ENCODE results near the gene PTPRU.
"Not testable (repeated sequence)": the region's sequence is repeated elsewhere in the genome, so short reads cannot be mapped to it uniquely, and the experiment has no call there.

PTPRU gene

DNA sequence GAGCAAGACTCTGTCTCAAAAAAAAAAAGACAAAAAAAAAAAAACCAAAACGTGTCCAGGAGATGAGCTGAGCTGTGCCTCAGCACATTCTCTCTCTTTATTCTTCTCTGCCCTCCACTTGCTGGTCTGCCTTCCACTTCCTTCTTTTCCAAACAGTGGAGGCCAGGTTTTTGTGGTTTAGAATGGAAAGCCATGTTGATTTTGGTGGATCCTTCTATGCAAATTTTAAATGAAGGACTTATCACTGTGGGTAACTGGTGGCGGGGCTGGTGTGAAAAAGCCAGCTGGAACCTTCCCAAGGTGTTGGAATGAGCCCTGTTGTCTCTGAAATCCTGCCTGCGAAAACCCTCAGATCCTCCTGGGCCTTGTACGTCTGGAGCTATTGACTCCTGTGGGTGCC is 61.9 kb downstream of the PTPRU start:
- DNase-seq, result no peak

DNA sequence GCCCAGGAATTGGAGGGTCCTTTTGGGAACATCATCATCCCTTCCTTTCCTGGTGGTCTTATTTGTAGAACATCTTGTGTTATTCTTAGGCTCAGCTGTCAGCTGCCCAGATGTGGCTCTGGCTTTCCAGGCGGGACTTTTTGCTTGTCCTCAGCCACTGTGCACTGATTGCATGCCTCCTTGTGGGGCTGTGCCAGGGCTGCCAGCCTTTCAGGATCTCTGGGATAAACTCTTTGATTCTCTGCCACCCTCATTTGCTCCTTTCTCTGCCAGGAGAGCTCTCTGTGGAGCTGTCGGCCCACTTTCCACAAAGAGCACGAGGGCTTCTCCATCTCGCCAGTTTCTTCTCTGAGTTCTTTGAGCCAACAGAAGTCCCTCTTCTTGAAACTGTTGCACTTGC is 63.1 kb downstream of the PTPRU start:
- no peak for DNase-seq

DNA sequence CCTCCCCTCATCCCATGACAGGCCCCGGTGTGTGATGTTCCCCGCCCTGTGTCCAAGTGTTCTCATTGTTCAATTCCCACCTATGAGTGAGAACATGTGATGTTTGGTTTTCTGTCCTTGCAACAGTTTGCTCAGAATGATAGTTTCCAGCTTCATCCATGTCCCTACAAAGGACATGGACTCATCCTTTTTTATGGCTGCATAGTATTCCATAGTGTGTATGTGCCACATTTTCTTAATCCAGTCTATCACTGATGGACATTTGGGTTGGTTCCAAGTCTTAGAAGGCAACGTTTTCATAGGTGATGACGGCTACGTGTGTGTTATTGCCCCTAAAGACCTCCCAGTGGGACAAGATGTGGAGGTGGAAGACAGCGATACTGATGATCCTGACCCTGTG is 65.4 kb downstream of the PTPRU start:
- DNase-seq, result not testable (repeated sequence)

DNA sequence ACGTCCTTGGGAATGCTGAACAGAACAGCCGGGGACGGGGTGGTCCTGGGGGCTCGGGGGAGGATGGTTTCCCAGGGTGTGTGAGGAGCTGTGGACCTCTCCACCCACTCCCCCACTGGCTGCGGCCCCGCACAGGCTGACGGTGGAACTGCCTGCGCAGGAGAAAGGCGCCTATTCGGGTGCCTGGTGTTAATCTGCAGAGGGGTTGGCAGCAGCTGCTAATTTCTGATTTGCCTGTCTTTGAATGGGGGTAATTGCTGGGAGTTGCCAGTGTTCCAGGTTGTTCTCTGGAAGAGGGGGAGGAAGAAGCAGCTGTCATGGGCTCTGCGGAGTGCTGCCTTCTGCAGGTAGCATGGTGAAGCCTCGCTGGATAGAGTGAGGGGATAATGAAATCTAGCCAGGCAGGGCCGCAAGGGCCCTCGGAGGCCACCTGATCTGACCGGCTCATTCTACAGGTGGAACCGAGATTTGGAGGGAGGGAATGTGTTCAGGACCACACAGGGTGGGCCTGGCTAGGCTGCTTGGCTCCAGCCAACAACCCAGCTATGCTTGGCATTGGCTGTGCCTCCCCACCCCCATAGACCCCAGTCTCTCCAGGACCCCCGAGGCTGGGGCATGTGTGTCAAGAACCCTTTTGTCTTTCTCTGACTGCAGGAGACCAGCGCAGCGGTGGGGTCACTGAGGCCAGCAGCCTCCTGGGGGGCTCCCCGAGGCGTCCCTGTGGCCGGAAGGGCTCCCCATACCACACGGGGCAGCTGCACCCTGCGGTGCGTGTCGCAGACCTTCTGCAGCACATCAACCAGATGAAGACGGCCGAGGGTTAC is 67.1 kb downstream of the PTPRU start:
- no peak for DNase-seq

DNA sequence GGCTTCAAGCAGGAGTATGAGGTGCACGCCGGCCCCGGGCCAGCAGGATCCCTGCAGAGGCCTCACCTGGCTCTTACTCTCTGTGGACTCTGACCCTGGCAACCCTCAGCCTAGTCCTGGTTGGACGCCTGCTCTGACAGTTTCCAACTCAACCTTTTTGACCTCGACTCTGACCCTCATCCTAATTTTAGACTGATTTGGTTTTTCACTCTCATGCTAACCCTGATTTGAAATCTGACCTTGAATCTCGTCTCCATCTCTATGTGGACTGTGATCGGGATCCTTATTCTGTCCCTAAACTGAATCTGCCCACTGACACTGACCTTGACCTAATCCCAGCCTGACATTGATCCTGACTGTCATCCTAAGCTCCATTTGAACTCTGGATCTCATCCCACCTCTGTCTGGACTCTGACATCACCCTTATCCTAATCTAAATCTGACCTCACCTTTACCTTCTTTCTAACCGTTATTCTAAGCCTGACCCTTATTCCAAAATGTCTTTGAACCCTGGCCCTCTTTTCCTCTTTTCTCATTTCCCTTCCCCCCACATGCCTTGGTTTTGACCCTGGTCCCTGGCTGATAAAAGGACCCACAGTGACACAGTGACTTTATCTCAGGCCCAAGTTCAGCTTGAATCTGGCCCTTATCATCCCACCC is 67.8 kb downstream of the PTPRU start:
- DNase-seq, result no peak

DNA sequence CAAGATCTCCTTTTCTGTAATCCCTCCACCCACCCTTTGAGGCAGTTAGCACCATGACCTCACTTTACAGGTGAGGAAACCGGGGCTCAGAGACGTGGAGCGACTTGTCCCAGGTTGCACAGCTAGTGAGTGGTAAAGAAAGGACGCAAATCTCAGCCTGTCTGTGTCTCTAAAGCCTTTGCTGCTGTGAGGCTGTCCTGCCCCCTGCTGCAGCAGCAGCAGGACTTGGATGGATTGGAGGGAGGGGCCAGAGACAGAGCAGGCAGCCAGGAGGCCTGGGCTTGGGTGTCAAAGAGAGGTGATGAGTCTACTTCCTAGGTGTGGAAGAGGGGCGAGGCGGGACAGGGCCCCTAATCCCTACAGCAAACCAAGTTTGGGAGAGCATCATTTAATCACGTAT is 69.6 kb downstream of the PTPRU start:
- no peak for DNase-seq

DNA sequence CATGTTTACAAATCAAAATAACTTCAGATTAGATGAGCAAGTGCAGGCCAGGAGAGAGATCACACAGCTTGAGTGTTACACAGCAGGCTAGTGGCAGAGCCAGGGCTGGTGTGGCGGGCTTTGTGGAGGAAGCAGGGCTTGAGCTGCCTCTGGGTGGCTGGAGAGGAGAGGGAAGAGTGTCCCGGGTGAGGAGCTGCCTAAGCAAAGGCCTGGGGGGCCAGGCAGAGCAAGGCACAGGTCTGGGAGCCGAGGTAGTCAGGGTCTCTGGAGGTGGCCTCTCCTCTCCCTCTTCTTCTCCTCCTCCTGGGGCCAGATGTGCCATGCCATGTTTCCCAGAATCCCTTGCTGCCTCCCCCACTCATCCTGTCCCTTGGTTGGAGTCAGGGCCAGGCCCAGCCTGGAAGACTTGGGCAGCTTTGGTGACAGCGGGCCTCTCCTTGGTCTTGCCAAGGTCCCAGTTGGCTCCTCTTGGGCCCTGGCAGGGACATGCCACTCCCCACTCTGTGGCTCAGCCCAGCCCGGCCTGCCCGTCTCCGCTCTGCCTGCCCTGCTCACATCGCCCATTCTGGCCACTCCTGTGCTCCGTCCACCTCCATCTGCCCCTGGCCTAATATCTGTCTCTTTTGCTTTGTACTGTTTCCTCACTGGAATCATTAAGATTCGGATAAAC is 70.3 kb downstream of the PTPRU start:
- DNase-seq, result no peak

DNA sequence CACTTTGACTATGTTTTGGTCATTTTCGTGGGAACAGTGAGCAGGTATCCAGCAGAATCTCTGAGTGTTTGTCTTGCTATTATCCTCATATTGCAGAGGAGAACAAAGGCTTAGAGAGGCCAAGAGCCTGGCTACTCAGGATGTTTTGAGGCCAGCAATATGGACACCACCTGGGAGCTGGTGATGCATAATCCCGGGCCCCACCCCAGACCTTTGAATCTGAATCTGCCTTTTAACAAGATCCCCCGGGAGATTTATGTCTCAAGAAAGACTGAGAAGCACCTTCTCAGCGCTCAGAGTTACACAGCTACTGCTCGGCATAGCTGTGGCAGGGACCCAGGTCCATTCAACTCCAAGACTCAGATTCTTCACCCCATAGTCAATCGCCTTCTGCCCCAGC is 72.8 kb downstream of the PTPRU start:
- DNase-seq, result no peak

DNA sequence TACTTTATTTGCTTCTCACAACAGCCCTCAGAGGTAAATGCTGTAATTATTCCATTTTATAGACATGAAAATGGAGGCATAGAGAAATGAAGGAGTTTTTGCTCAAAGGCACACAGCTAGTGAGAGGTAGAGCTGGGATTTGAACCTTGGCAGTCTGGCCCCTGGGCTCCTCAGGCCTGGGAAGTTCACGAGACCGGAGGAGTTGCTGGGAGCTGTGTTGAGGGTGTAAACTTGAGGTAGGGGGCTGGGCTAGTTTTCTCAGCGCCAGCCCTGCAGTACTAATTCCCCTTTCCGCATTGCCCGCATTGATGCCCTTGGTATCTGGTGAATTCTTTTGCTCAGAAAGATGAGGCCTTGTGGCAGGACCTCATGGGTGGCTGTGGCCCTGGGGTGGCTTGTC is 73.3 kb downstream of the PTPRU start:
- no peak for DNase-seq

DNA sequence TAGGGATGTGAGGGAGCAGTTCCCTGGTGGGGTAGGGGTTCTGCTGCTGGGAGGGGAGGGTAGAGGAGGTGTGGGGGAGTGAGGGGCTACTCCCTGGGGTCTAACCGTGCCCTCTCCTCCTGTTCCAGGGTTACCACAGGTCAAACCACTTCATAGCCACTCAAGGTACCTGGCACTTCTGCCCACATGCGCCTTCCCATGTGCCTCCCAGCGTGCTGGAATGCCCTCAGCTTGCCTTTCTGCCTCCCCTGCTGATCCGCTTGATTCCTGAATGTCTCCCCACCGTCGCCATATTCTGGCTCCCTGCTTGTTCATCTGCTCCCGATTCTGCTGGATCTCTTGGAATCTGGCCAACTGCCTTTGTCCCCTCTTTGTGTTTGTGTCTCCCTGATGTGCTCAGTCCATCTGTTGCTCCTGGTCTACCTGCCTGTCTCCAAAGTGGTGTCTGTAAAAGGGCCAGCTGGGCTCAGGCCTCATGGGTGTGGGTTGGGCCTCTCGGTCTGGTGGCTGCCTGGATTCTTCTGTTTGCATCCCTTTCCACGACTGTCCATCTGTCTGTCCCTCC is 74.4 kb downstream of the PTPRU start:
- no peak for DNase-seq

DNA sequence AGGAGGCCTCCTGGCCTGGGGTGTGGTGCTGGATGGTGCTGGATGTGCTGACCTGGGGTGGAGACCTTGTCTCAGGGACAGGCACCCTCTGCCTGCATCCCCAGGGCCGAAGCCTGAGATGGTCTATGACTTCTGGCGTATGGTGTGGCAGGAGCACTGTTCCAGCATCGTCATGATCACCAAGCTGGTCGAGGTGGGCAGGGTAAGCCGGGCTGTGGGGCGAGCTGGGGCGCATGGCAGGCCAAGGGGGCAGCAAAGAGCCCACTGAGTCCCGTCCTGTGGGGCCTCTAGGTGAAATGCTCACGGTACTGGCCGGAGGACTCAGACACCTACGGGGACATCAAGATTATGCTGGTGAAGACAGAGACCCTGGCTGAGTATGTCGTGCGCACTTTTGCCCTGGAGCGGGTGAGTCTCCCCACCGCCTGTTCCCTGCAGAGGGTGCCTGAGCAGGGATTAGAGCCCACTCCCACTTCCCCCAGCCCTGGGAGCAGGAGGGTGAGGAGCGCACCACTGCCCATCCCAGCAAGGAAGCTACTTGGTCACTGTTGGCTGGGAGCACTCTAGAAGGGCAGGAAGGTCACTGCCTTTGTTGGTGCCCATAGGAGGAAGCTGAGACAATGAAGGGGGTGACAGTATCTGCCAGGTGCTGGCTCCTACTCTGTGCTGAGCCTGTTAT is 75.2 kb downstream of the PTPRU start:
- no peak for DNase-seq

DNA sequence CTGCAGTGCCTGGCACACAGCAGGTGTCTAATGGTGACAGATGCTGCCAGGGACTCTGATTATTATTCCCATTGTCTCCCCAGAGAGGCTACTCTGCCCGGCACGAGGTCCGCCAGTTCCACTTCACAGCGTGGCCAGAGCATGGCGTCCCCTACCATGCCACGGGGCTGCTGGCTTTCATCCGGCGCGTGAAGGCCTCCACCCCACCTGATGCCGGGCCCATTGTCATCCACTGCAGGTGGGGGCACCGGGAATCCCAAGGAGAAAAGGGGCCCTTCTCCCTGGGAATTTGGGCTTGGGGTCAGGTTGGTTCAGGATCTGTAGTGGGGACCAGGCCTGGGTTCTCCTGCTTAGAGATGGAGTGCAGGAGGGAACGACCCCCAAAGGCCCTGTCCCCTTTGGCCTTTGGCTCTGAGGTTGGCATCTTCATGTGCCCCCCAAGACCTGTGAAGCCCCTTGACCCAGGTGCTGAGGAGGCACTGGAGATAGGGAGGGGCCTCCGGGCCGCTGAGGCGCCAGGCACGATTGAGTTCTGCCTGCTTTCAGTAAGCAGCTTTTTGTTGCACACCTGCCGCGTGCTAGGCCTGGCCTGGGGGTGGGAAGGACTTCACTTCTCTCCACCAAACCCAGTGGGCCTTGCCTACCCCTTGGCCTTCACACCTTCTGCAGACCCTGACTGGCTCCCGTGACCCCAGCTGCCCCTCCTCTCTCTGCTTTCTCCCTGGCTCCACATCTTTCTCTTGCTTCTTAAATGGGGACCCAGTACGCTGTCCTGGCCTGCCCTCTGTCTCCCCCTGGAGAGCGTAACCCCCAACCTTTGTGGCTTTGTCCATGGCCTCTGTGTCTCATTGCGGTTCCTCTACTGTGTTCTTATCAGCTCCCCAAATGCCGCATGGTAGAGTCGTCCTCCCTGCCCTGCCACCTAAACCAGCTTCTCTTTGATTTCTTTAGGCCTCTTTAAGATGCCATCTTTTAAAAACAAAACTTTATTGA is 76.4 kb downstream of the PTPRU start:
- no peak for DNase-seq

DNA sequence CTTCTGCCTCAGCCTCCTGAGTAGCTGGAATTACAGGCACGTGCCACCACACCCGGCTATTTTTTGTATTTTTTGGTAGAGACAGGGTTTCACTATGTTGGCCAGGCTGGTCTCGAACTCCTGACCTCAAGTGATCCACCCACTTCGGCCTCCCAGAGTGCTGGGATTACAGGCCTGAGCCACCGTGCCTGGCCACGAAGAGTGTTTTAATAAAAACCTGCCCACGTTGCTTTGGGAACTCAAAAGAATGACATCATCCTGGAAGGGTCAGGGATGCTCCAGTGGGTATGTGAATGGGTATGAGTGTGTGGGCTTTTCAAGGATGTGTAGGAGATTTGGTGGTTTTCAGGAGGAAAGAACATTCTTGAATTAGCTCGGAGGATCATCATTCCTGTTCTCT is 78.4 kb downstream of the PTPRU start:
- DNase-seq, result not testable (repeated sequence)

DNA sequence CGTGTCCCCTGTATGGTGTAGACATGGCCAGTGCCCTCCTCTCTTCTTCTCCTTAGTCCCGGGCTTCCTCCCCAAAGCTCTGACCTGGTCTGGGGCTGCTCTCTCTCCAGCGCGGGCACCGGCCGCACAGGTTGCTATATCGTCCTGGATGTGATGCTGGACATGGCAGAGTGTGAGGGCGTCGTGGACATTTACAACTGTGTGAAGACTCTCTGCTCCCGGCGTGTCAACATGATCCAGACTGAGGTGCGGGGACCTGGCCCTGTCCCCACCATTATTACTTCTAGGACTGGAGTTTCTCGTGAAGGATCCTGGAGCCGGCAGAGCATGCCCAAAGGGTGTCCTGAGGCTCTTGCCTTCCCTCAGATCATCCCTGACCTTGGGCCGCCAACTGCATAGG is 78.9 kb downstream of the PTPRU start:
- DNase-seq, result no peak

DNA sequence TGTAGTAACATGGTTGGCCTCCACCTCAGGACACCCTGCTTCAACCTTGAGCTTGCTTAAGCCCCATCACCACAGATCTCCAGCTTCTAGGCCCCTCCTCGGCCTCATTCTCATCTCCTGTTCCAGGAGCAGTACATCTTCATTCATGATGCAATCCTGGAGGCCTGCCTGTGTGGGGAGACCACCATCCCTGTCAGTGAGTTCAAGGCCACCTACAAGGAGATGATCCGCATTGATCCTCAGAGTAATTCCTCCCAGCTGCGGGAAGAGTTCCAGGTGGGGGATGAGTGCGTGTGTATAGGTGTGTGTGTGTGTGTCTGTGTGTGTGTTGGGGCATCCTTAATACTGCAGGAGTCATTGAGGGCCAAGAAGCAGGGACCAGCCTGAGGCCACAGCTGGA is 79.6 kb downstream of the PTPRU start:
- DNase-seq, result no peak

DNA sequence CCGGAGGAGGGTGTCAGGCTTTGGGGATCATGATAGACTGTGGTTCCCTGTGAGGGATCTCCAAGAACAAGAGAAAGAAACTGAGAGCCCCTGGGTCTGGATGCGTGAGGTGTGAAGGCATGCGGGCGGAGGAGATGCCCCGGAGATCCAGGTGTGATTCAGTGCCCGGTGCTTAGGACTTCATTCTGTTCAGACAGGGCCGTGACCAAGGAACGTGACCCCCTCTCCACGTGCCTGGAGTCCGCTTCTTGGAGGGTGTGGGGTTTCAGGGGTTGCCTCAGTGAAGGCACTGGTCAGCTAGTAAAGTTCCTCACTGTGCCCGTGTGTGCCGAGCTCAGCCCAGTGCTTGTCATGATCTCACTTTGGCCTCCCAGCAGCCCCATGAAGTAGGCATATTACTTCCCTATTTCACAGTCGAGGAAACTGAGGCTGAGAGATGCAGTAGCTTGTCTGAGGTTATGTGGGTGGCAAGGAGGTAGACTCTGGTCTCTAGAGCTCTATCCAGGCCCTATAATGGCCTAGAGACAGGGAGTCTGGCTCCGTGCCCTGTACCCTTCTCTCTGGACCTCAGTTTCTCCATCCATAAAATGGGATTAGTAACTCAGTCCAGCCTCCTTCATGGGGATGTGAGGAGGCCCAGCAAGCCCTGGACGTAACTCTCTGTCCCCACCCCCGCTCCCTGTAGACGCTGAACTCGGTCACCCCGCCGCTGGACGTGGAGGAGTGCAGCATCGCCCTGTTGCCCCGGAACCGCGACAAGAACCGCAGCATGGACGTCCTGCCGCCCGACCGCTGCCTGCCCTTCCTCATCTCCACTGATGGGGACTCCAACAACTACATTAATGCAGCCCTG is 81.0 kb downstream of the PTPRU start:
- DNase-seq, result no peak

DNA sequence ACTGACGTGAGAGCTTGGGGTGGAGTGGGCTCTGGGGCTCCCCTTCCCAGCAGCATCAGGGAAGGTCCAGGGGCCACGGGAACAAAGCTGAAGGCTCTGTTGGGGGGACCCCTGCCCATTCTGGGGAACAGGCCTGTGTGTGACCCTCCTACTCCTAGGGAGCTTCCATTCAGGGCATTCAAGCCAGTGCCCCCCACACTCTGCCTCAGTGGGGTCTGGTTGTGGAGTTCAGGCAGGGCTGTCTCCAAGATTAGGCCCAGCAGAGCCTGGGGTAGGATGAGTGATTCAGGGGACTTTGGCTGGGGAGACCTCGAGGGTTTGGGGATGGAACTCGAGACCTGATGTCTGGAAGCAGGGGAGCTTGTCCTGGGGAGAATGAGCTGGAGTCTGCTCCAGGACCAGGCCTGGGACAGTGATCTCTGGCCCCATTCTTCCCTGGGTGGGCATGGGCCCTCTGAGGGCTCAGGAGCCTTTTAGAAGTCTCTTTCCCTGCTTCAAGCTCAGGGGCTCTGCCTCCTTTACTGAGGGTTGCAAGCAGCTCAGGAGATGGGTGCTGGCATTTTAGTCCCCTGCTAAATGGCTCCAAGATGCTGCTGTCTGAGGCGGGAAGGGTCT is 81.7 kb downstream of the PTPRU start:
- DNase-seq, result no peak

DNA sequence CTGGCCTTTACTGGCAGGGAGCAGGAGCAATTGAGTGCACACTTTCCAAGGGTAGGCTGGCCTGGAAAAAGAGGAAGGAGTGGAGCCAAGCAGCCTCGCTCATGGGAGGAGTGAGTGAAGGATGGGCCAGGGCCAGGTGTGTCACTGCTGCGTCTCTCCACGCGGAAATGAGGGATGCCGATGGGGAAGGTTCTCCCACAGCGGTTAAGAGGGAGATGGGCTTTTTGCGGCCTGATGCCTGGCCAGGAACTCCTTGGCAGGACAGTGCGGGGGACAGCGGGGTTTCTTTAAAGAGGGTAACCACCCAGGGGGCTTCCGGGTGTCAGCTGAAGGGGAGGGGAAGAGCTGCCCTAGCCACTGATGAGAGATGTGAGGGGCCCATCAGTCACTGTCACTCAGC is 82.4 kb downstream of the PTPRU start:
- no peak for DNase-seq

DNA sequence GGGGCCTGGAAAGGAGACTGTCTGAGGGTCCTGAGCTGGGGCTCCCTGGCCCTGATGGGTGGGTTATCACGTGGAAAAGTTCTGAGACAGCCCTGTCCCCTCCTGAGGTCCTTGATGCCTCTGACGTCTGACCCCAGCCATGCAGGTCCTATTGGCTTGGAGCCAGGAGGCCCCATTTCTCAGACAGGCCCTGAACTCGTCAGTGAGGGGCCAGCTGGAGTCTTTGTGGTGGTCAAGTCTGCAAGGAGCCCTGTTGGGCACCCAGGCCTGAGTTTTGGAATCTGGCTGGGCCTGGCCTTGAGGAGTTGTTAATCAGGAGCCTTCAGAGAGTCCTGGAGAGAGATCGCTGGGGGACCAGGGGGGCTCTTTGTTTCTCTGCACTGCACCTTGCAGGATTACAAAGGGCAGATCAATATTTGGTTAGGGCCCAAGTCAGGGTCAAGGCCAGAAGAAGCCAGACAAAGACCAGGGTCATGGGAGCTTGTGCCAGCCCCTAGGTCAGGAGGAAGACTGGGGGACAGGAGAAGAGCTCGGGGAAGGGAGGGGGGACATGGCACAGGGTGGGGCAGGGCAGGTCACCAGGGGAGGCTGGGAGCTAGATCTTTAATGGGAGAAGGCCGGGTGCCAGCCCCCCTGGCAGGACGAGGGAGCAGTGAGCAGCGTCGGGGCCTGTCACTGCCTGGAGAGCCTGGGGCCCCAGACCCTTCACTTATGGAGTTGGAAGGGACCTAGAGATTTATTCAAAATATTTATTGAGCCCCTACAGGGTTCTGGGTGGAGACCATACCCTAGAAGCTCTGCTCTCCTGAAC is 83.2 kb downstream of the PTPRU start:
- DNase-seq, result no peak
